ENCODE measurements around the gene PALLD.
"Not testable (repeated sequence)": the region's sequence is repeated elsewhere in the genome, so short reads cannot be mapped to it uniquely, and the experiment has no call there.

PALLD gene

GRCh38 chr4:168707205-168707604, 210.4 kb downstream of the PALLD start:
- no peak for DNase-seq (ENCODE audit: low spot score)

DNA sequence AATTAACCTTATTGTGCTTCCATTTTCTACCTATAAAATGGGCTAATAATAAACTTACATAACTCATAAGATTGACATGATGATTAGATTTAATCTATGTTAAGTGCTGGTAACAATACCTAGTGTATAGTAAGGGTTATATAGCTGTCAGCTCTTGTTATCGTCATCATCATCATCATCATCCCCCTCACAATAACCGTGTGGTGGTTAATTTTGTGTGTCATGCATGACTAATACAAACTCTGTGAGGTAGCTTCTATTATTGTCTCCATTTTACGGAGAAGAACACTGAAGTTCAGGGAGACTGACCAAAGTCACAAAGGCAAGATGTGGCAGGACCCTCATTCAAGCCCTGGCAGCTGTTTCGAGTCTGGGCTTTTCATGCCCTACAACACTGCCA, 211.3 kb downstream of the PALLD start:
- no peak for DNase-seq (ENCODE audit: low spot score)

- DNase-seq (ENCODE audit: low spot score), result no peak
Measured at GRCh38 chr4:168710353-168710946, 213.6 kb downstream of the PALLD start.

DNA sequence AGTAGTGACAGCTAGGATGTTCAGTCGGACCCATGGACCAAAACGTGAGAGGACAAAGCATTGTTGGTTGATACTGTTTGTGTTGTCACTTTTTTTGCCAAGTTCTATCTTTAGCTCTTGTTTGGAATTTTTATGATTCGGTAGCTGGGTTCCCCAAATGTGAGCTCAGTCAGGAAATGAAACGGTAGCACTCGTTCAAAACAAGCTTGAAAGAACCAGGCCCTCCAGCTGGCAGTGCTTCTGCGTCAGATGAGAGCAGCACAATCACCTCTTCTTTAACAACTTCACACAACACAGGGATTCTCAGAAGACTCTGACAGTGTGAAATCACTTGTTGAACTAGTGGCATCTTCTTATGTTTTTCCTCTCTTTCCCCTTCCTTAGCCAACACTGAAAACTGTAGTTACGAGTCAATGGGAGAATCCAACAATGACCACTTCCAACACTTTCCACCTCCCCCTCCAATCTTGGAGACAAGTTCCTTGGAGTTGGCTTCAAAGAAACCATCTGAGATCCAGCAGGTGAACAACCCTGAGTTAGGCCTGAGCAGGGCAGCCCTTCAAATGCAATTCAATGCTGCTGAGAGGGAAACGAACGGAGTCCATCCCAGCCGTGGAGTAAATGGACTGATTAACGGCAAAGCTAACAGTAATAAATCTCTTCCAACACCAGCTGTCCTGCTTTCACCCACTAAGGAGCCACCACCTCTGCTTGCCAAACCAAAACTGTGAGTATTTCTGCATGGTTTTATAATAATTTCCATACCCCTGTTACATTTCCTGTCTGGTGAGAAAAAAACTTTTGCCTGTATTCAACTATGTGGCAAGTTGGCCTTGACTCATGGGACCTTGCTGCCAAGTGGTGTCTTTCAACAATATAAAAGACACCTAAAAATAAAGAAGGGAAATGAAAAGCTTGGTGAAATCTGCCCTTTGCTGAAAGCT, 214.6 kb downstream of the PALLD start:
- DNase-seq (ENCODE audit: low spot score), result no peak

DNA sequence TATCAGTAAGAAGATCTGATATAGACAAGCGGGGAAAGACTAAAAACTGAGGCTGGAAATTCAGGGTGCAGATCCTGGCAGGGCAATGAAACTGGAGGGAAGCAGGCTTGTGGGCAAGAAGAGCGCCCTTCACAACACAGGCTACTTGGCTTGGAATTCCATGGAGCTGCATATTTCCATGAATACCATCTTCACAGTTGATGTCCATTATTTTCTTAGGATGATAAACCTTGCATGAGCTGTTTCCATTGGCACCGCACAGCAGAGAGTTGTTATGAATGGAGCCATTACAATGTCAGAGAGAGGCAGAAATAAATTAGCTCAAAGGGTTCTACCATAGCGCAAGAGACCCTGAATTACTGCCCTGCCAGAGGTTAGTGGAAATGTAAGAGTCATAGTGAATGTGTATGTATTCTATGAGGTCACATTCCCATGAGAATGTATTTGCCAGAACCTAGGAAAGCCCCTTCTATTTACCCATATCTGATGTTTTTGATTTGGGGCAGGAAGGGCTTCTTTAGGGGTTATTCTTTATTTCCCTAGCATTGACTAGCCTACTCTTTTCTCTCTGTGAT, 215.6 kb downstream of the PALLD start:
- DNase-seq (ENCODE audit: low spot score), result no peak

DNA sequence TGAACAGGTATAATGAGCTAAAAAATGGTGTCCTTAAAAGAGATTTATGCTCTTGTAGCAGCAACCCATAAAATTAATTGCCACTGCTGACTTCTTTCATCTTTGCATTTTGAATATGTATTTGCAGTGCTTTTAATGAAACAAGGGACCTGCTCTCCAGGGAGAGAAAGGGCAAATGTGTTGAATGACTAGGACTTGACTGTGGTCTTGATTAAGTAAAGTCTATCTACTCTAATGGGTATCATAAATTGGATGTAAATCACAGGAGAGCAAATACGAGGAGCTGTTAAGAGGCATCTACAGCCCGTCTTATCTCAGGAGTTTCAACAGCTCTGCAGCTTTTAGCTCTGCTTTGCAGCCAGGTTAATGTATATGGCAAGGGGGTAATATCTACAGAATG, 216.4 kb downstream of the PALLD start:
- DNase-seq (ENCODE audit: low spot score), result no peak

- no peak for DNase-seq (ENCODE audit: low spot score)
Measured at GRCh38 chr4:168715896-168716295, 219.0 kb downstream of the PALLD start.

DNA sequence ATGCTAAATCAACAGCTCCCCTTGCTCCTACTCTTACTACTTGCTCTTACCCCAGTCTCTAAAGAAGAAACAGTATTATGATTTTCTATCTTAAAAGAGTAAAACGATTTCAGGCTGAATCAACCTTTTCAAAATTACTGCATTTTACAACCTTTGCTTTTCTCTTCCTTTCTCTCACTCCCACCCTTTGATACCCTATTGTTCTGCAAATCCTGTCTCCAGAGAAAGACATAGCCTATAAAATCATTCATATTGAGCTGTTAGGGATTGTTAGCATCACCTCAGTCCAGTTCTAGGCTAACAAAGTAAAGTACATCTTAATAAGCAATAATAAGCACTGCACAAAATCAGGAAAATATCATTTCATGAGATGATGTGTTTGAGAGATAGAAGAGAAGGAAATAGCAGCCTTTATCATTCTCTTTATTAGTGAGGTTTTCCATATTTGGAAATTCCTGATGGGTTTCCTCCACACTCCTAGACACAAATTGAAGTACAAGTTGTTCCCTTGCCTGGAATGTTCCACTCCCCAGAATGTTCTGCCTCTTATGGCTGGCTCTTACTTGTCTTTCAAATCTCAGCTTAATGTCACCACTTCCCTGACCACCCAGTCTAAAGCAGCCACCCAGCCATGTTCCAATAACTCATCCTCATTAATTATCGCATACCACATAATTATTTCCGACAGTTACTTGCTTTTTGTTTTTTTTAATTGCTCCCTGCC, 219.7 kb downstream of the PALLD start:
- no peak for DNase-seq (ENCODE audit: low spot score)

DNA sequence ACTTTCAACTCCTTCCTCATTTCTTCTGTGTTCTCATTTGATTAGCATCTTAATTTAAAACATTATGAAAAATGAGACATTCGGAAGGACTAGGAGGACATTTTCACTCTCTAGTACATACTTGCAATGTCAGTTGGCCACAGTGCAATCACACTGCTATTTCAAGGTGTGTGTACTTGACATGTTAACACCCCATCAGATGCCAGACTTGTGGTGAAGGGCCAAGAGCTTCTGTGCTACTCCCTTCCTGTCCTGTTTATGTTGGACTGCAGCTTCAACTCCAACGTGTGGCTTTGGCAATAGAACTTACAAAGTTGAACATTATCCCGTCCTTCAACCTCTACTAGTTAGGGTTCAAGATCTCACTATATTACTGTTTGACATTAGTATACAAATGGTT, 221.0 kb downstream of the PALLD start:
- no peak for DNase-seq (ENCODE audit: low spot score)

DNA sequence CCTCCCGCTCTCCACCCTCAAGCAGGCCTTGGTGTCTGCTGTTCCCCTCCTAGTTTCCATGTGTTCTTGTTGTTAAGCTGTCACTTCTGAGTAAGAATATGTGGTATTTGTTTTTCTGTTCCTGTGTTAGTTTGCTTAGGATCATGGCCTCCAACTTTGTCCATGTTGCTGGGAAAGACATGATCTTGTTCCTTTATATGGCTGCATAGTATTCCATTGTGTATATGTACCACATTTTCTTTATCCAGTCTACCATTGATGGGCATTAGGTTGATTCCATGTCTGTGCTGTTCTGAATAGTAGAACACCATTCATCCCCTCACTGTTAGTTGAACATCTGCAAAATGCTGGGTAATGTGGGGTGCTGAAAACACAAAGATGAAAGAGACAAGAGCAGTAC, 222.9 kb downstream of the PALLD start:
- no peak for DNase-seq (ENCODE audit: low spot score)

DNA sequence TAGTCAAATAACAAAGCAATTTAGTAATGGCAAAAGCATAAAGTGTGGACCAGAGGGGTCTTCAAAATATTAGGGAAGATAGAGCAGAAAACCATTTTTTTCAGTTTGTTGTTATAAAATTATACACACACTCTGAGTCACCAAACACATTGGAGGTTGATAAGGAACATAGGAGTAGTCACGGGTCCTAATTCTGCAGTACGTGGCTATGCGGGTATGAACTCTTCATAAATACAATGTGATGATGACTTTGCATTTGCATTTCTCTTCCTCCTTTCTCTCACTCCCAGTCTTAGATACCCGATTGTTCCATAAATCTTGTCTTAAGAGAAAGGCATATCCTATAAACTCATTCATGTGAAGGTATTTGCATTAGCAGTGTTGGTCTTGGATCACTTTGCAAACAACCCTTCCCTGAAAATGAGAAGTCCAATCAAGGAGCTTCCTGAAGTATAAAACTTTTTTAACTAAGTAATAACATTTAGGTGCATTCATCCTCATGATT, 223.6 kb downstream of the PALLD start:
- DNase-seq (ENCODE audit: low spot score), result no peak

- no peak for DNase-seq (ENCODE audit: low spot score)
Measured at GRCh38 chr4:168722391-168722790, 225.5 kb downstream of the PALLD start.

DNA sequence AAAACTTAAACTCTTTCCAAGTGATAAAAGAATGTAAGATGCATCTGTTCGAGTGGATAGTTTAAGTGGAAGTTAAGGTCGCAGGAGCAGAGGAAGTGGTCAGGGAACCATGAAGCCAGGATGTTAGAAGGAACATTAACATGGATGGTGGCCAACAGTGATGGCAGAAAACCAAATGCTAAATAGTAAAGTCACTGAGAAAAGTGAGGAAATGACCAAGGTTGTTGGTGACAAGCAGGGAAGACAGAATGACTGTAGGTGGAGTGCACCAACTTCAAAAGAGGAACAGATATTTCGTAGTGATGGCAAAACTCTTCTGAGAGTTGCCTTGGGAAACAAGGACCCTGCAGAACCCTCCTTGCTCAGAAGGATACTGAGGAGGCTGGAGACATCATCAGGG, 226.2 kb downstream of the PALLD start:
- DNase-seq (ENCODE audit: low spot score), result no peak

- no peak for DNase-seq (ENCODE audit: low spot score)
Measured at GRCh38 chr4:168723569-168723968, 226.7 kb downstream of the PALLD start.

- no peak for DNase-seq (ENCODE audit: low spot score)
Measured at GRCh38 chr4:168724243-168724642, 227.4 kb downstream of the PALLD start.

DNA sequence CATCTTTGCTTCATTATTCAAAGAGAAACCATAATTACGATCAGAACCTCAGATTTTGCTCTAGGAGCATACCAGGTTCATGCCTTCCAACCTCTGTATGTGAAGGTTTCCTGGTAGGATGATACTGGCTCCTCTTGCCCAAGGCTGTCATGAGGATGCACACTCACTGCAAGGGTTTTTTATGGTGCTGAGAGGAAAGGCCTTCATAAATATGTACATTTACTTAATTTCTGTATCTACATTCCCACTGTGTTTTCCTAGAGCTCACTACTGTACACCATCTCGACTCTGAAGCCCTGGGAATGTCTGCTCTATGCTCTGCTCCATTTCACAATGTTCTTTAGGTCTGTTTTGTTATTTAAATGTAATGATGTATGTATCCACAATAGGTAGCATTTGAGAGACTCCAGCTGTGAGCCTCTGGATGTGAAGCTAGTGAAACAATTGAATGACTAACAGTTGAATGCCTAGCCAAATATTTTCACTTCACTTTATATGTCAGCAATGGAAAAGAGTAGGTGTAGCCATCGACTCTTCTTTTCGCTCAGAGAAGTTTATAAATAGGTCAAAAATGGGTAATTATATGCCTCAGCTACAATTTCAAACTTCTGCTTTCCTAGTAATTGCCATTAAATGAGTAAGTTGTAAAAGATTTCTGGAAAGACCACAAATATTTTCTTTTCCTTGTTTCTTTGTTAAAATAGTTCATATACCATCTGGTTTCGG, 228.0 kb downstream of the PALLD start:
- DNase-seq (ENCODE audit: low spot score), result no peak

DNA sequence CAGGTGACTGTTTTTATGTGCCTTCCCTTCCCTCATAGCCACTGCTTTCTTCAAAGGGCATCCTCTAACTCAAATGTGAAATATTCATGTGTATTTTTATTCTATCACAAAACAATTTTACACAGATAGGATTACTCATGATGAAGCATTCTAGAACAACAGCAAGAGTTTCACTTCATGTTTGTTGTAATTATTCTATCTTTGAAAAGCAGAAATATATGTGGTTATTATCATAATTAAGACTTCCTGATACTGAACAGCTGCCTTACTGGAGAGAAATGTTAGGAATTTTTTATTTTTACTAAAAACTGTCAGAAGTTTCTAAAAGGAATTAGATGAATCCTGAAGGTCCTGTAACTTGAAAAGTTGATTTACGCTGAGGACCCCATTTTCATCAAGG, 229.1 kb downstream of the PALLD start:
- no peak for DNase-seq (ENCODE audit: low spot score)

DNA sequence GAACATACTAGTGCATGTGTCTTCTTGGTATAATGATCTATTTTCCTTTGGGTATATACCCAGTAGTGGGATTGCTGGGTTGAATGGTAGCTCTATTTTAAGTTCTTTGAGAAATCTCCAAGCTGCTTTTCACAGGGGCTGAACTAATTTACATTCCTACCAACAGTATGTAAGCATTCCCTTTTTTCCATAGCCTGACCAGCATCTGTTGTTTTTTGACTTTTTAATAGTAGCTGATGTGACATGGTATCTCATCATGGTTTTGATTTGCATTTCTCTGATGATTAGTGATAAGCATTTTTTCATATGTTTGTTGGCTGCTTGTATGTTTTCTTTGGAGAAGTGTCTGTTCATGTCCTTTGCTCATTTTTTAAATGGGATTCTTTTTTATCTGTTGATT, 230.3 kb downstream of the PALLD start:
- DNase-seq (ENCODE audit: low spot score), result not testable (repeated sequence)

- no peak for DNase-seq (ENCODE audit: low spot score)
Measured at GRCh38 chr4:168731006-168731636, 234.3 kb downstream of the PALLD start.

- DNase-seq (ENCODE audit: low spot score), result no peak
Measured at GRCh38 chr4:168731706-168732414, 235.0 kb downstream of the PALLD start.

- DNase-seq (ENCODE audit: low spot score), result no peak
Measured at GRCh38 chr4:168732714-168733113, 235.9 kb downstream of the PALLD start.
